HG02943 (cell line): Measurements from ENCODE around the gene RBMY1A1.
"Not testable (repeated sequence)": the region's sequence is repeated elsewhere in the genome, so short reads cannot be mapped to it uniquely, and the experiment has no call there.

Source experiments
- ATAC-seq: cut with Tn5 transposase; IDR thresholded peaks from one replicate; pipeline ENCODE4 v1.9.1; 2021; ENCODE audit warnings: mild to moderate bottlenecking, low read depth, moderate library complexity; ENCODE audit not compliant: unreplicated experiment

Gene RBMY1A1

GRCh38 chrY:21534579-21534978 lies at the start of gene RBMY1A1:
RBMY1A1 (plus strand) TSS chrY:21534879; CDS start chrY:21536892, 2,013 bp downstream.
- ATAC-seq, result not testable (repeated sequence)

- not testable (repeated sequence) for ATAC-seq
Observed at GRCh38 chrY:21511038-21511437, 23.6 kb upstream of the RBMY1A1 start, which contains the start of gene RBMY1B. RBMY1B (plus strand) TSS chrY:21511338; CDS start chrY:21513351, 2,013 bp downstream.

- not testable (repeated sequence) for ATAC-seq
Observed at GRCh38 chrY:21559316-21559984, 24.8 kb downstream of the RBMY1A1 start.

- ATAC-seq, result no peak
Observed at GRCh38 chrY:21585449-21585848, 50.8 kb downstream of the RBMY1A1 start.

- ATAC-seq, result not testable (repeated sequence)
Observed at GRCh38 chrY:21586454-21586853, 51.8 kb downstream of the RBMY1A1 start.

- no peak for ATAC-seq
Observed at GRCh38 chrY:21592059-21592458, 57.4 kb downstream of the RBMY1A1 start.

GRCh38 chrY:21596287-21596686 lies 61.6 kb downstream of the RBMY1A1 start:
- not testable (repeated sequence) for ATAC-seq
